Measurements from ENCODE around the gene DEDD. TPM values are rescaled to one million over a fixed set of nuclear protein-coding genes. Genes with fewer than 3 reads are reported as not detected.
"Not testable (repeated sequence)": the region's sequence is repeated elsewhere in the genome, so short reads cannot be mapped to it uniquely, and the experiment has no call there.

Gene DEDD
- polyA plus RNA-seq, 1 donor from 2014 or later = 39.1 TPM

- H3K4me3 Mint-ChIP-seq = peak overlapping the region in 2 of 4 donors; percentile 49 to 61
These were observed 10.6 kb downstream of the DEDD start for GRCh38 chr1:161121834-161122233.

GRCh38 chr1:161121042-161121650 lies 11.3 kb downstream of the DEDD start:
- H3K4me1 Mint-ChIP-seq = peaks cover 21 to 36% (median 36%) of the 10 kb centered on the region in 3 donors
- H3K27me3 Mint-ChIP-seq = no peaks in the 10 kb centered on the region
- no peaks in the 10 kb centered on the region for H3K9me3 Mint-ChIP-seq
- H3K27ac Mint-ChIP-seq = peak overlapping the region; percentile 64 to 75 (median 64)
- no peaks in the 10 kb centered on the region for H3K36me3 Mint-ChIP-seq
- peak overlapping the region in 3 of 4 donors; percentile 47 to 61 (median 49) for H3K4me3 Mint-ChIP-seq

More at GRCh38 chr1:161121834-161122233, 10.6 kb downstream of the DEDD start:
- Mint-ChIP-seq H3K9me3 (no peaks in the 10 kb centered on the region), H3K27ac (peak overlapping the region; percentile 64 to 75 (median 64)), H3K4me1 (peaks cover 21 to 35% (median 35%) of the 10 kb centered on the region in 3 donors), H3K36me3 (peaks cover 4% of the 10 kb centered on the region), H3K27me3 (no peaks in the 10 kb centered on the region)

- H3K27me3 Mint-ChIP-seq = no peaks in the 10 kb centered on the region
- H3K4me1 Mint-ChIP-seq = peaks cover 31 to 46% (median 45%) of the 10 kb centered on the region in 3 donors
- H3K27ac Mint-ChIP-seq = peak overlapping the region; percentile 86 to 96 (median 88)
- no peaks in the 10 kb centered on the region for H3K36me3 Mint-ChIP-seq
- H3K9me3 Mint-ChIP-seq = no peaks in the 10 kb centered on the region
- H3K4me3 Mint-ChIP-seq = peak overlapping the region; percentile 76 to 98 (median 89)
These were observed 13.2 kb downstream of the DEDD start for GRCh38 chr1:161119092-161119903.

DNA sequence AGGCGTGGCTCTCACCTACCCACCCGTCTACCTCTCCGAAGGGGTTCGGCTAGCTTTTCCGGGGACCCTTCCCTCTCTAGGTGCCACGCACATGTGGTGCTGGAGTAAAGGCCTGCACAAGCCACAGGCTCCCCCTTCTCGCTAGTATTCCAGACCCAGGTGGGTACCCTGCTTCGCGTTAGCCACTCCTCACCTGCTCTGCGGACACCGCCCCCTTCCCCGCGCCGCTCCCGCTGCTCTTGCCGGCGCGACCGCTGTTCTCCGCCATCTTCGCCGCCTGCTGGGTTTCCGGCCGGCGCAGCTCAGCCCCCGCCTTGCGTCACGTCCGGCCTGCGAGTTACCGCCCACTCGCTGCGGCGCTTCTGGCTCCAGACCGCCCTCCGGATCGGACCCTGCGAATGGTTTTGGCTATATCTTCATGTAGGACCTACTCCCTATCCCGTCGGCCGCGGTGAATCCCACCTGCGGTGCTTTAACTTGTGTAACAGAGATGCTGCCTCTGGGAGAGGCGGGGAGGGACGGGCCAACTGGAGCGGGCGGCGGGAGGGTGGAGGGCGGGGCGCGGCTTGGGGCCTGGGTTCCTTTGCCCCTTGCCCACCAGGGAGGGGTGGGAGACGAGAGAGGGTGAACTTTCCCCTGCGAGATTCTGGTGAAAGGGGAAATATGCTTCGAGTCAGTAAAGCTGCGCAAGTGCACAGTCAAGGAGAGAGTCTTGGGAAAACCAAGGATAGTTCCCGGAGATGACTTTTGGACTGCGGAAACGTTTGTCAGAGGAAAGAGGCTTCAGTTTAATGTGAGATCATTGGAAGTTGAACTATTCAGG lies 14.5 kb downstream of the DEDD start, which contains the start of the genes NIT1 and PFDN2:
TSS of gene NIT1 (plus strand) at position 347 of the 823 bp plus-strand sequence. CDS start at position 419, 72 bp downstream.
TSS of gene PFDN2 (minus strand) at position 279 of the 823 bp plus-strand sequence. CDS start at position 268, 11 bp downstream.
- Mint-ChIP-seq H3K27ac (peak within 1 kb of the TSS; percentile 86 to 96 (median 96)), H3K27me3 (no peaks in the 10 kb centered on the region), H3K4me3 (peak within 1 kb of the TSS; percentile 83 to 98 (median 94)), H3K9me3 (no peaks in the 10 kb centered on the region), H3K36me3 (no peaks in the 10 kb centered on the region), H3K4me1 (peaks cover 38 to 57% (median 56%) of the 10 kb centered on the region in 3 donors)

DNA sequence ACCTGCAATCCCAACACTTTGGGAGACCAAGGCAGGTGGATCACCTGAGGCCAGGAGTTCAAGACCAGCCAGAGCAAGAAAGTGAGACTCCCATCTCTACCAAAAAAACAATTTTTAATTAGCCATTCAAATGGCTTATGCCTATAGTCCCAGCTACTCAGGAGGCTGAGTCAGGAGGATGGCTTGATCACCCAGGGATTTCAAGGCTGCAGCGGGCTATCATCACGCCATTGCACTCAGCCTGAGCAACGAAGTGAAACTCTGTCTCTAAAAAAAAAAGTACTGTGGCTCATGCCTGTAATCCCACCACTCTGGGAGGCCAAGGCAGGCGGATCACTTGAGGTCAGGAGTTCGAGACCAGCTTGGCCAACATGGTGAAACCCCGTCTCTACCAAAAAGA lies 16.5 kb downstream of the DEDD start:
- H3K36me3 Mint-ChIP-seq, H3K27me3 Mint-ChIP-seq, H3K9me3 Mint-ChIP-seq: not testable (repeated sequence)
- H3K27ac Mint-ChIP-seq = peak overlapping the region in 2 of 3 donors; percentile 13 to 46
- H3K4me1 Mint-ChIP-seq = peaks cover 45 to 57% (median 55%) of the 10 kb centered on the region in 3 donors
- H3K4me3 Mint-ChIP-seq = peak overlapping the region in 3 of 4 donors; percentile 83 to 95 (median 85)

GRCh38 chr1:161115132-161115711 lies 17.2 kb downstream of the DEDD start:
- H3K27ac Mint-ChIP-seq = peak overlapping the region in 2 of 3 donors; percentile 46 to 67
- H3K4me1 Mint-ChIP-seq = peaks cover 45 to 56% (median 54%) of the 10 kb centered on the region in 3 donors
- no peaks in the 10 kb centered on the region for H3K36me3 Mint-ChIP-seq
- H3K9me3 Mint-ChIP-seq = no peaks in the 10 kb centered on the region
- H3K27me3 Mint-ChIP-seq = no peaks in the 10 kb centered on the region
- peak overlapping the region in 2 of 4 donors; percentile 45 to 83 for H3K4me3 Mint-ChIP-seq

- Mint-ChIP-seq H3K4me3 (peak overlapping the region in 1 of 4 donors; percentile 54), H3K4me1 (peaks cover 41 to 49% (median 49%) of the 10 kb centered on the region in 3 donors), H3K9me3 (no peaks in the 10 kb centered on the region), H3K27ac (no peak overlapping the region), H3K36me3 (no peaks in the 10 kb centered on the region), H3K27me3 (no peaks in the 10 kb centered on the region)
These were observed 17.9 kb downstream of the DEDD start for GRCh38 chr1:161114556-161114955.

DNA sequence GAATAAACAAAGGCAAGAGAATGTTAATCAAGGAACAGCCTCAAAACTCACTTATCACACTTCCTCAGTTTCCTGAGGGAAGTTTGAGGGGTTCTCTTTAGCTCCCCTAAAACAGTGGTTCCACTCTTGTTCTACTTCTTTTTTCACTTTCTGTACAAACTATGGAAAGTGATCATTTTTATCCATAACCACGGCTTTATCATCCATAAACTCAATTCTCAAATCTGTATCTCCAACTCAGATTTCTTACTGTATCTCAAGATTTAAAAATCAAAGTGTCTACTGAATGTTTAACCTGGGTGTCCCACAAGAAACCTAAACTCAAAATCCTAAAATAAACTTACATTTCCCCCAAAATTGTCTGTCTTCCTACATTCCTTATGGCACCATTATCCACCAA lies 18.6 kb downstream of the DEDD start:
- Mint-ChIP-seq H3K27me3 (no peaks in the 10 kb centered on the region), H3K36me3 (no peaks in the 10 kb centered on the region), H3K4me1 (peaks cover 44 to 46% (median 45%) of the 10 kb centered on the region in 3 donors), H3K4me3 (peak overlapping the region in 1 of 4 donors; percentile 54), H3K27ac (no peak overlapping the region), H3K9me3 (no peaks in the 10 kb centered on the region)

DNA sequence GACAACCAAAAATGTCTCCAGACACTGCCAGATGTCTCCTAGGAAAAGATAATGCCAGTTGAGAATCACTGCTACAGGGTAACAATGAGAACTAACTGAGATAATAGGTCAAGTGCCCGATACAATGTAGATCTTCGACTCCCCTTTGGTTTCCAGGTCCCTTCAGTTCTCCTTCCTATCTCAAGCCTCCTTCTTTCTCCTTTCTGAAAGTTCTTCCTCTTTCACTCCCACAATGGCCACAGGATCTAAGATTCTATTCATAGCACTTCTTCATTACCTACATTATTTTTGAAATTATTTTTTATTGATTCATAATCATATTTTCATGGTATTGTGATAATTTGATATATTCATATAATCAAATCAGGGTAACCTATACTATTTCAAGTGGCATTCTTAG lies 20.9 kb downstream of the DEDD start:
- H3K4me1 Mint-ChIP-seq = peaks cover 35 to 38% (median 37%) of the 10 kb centered on the region in 3 donors

GRCh38 chr1:161111117-161111516 lies 21.4 kb downstream of the DEDD start:
- Mint-ChIP-seq H3K9me3 (no peaks in the 10 kb centered on the region), H3K4me3 (no peak overlapping the region), H3K27ac (no peak overlapping the region), H3K36me3 (peaks cover 3% of the 10 kb centered on the region), H3K4me1 (peaks cover 35 to 38% (median 35%) of the 10 kb centered on the region in 3 donors), H3K27me3 (no peaks in the 10 kb centered on the region)

More for the DNA sequence above, 20.9 kb downstream of the DEDD start:
- Mint-ChIP-seq H3K27ac (no peak overlapping the region), H3K27me3 (no peaks in the 10 kb centered on the region), H3K9me3 (no peaks in the 10 kb centered on the region), H3K4me3 (no peak overlapping the region), H3K36me3 (peaks cover under 1% of the 10 kb centered on the region)

DNA sequence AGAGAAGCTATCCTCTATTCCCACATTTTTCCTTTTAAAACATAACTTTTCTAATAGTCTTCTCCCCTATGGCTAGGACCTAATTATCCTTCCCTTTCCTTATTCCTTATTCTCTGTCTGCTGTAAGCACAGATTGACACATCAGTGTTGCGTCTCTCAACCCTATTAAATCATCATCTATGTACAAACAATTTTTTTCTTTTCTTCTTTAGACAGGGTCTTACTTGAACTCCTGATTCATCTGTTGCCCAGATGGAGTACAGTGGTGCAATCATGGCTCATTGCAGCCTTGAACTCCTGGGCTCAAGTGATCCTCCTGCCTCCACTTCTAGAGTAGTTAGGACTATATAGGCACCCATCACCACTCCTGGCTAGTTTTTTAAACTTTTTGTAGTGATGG lies 26.0 kb downstream of the DEDD start:
- H3K4me1 Mint-ChIP-seq = peaks cover 12 to 13% (median 12%) of the 10 kb centered on the region in 3 donors
- H3K4me3 Mint-ChIP-seq = no peak overlapping the region
- no peaks in the 10 kb centered on the region for H3K9me3 Mint-ChIP-seq
- no peaks in the 10 kb centered on the region for H3K27me3 Mint-ChIP-seq
- H3K36me3 Mint-ChIP-seq = peaks cover 4% of the 10 kb centered on the region
- H3K27ac Mint-ChIP-seq = no peak overlapping the region

DNA sequence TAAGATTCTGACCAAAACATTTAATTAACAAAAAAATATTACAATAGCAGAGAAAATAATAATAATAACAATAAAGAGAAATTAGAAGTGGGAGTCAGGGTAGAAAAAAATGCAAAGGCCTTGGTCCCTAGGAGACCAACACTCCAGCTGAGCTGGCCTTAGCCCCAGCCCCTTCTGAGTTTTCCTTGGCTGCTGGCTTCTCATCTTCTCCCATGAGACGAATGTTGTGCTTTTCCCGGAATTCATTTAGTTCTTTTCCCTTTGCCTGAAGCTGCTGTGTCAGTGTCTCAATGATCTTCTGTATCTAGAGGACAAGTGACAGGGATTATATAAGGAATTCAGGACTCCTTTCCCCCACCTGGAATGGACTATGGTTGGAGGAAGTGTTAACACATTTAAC lies 31.9 kb downstream of the DEDD start:
- H3K27ac Mint-ChIP-seq = peak overlapping the region in 1 of 3 donors; percentile 91

DNA sequence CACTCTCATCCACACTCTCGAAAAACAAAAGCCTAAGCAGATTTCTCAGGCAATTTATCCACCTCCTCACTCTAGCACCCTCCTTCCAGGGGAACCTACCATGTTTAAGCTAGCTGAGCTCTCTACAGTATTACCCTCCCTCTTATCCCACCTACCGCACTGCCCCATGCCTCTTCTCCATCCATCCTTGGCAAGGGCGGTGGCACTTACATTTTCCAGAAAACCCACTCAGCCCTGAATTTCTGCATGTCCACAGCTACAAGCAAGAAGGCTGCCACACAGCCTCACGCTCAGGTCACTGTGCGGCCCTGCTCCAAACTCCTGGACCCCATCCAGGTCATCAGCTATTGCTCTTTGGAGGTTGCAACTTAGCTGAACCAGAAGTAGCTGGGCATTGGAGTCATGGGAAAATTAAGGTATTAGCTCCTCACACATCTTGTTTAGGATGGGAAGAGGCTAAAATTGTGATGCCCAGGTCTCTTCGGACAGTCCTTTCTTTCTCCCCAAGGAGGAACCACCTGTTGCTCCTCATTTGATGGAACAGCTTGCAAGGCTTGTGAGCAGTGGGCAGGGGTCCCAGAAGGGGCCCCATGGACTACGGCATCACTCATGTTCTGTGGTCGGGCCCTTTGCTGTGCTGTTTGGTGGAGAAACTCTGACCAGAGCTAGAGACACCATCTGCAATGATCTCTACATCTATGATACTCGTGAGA lies 33.2 kb downstream of the DEDD start:
- peaks cover 2% of the 10 kb centered on the region for H3K36me3 Mint-ChIP-seq
- no peaks in the 10 kb centered on the region for H3K27me3 Mint-ChIP-seq
- no peaks in the 10 kb centered on the region for H3K9me3 Mint-ChIP-seq
- peaks cover 17 to 23% (median 17%) of the 10 kb centered on the region in 3 donors for H3K4me1 Mint-ChIP-seq
- H3K27ac Mint-ChIP-seq = peak overlapping the region; percentile 45 to 91 (median 74)
- peak overlapping the region; percentile 85 to 95 (median 86) for H3K4me3 Mint-ChIP-seq

More for the DNA sequence above, 31.9 kb downstream of the DEDD start:
- H3K9me3 Mint-ChIP-seq = no peaks in the 10 kb centered on the region
- H3K4me3 Mint-ChIP-seq = peak overlapping the region in 1 of 4 donors; percentile 55
- peaks cover 2% of the 10 kb centered on the region for H3K36me3 Mint-ChIP-seq
- peaks cover 17 to 27% (median 20%) of the 10 kb centered on the region in 3 donors for H3K4me1 Mint-ChIP-seq
- no peaks in the 10 kb centered on the region for H3K27me3 Mint-ChIP-seq
